CD4-positive, alpha-beta T cell treated with Interleukin-12 subunit alpha and Interleukin-12 subunit beta, for 1 hour (primary cell): Measurements from ENCODE around the gene ARID3C.

ENCODE experiments used
- DNase-seq: peaks from one replicate; pipeline ENCODE4 v3.0.0-alpha.2; 2020

Gene ARID3C

DNA sequence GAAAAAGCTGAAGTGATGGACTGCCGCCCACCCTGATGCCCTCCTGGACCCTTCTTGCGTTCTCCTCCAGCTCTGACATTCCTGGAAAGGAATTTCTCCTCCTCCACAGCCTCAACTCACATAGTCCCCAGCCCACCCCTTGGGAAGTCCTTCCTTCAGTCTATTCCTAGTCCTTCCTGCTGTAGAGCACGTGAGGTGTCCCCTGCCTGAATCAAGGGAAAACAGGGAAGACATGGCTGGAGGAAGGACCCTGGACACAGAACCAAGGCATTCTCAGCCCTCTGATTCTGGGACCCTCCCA is 3.7 kb downstream of the ARID3C start:
- DNase-seq, result no peak

DNA sequence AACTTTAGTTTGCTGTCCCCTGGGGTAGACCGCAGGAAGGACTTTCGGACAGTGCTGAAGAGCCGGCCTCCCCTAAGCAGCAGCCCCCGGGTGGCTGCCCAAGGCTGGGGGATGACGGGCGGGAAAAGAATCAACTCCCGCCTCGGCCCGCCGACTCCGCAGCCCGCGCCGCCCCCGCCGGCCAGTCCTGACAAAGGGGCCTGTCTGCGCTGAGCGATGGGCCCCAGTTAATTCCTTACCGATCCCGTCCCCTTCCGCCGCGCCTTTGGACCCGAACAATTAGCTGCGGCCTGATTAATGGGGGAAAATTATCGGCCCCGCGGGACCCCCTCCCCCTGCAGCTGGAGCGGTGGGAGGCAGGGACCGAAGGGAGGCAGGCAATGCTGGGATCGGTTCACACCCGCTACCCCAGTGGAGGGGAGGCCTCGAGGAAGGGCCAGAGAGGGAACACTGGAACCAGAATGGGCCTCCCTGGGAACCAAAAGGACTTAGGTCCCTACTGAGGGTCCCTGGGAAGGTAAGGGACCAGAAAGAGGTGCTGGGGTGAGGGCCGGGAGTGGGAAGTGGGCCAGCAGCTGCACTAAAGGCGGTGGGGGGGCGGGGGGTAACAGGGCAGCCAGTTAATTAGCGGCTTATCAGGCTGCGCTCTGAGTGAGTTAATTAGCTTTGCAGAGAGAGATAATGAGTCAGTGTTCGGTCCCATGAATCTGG is 4.2 kb downstream of the ARID3C start:
- no peak for DNase-seq

GRCh38 chr9:34623374-34624235 is 5.3 kb downstream of the ARID3C start:
- DNase-seq, result peak; percentile 13

GRCh38 chr9:34620061-34620994 is 8.5 kb downstream of the ARID3C start, which contains the start of gene DCTN3:
DCTN3 (minus strand) TSS chr9:34620495; CDS start chr9:34620464, 31 bp downstream.
- DNase-seq, result peak; percentile 95

DNA sequence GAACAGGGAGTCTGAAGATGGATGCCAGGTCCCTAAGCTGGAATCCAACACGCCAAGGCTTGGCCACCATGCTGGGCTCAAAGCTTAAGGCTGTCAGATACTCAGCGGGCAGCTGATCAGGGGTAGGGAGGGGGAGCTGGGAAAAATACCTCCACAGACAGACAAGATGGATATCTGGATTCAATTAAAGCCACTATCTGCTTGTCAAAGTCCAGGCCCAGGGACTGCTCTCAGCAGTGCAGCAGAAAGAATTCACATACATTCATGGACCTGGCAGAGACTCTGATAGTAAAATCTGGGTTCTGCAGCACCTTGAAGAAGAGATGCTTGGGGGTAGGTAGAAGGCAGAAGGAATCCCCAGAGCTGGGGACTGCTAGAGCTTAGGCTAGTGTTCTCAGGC is 13.7 kb downstream of the ARID3C start:
- no peak for DNase-seq

DNA sequence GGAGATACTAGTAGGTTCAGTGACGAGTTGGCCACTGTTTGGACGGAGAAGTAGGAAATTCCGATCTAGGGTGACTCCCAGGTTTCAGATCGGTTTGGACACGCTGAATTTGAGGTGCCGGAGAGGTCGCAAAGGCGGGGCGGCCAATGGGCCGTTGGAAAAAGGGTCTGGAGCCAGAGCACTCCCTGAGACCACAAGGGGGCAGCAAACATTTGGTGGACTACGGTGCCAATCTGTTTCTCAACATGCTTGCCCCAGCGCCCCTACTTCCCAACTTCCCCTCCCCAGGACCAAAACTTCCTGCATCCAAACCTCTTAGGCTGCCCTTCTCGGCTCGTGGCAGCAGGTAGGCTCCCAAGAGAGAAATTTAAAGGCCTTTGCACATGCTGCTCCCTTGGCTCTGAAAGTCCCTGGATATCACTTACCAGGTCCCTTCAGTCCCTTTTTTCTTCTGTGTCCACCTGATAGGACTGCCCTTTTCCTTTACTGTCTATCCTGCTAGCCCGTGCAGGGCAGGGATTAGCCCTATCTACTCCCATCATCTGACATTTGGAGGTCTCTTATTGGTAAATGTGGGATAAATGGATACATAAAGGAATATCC is 16.0 kb downstream of the ARID3C start:
- DNase-seq, result peak; percentile 79

GRCh38 chr9:34611811-34612787 is 16.8 kb downstream of the ARID3C start, which contains the start of gene RPP25L:
RPP25L (minus strand) TSS chr9:34612097; CDS start chr9:34611296, 801 bp downstream.
- DNase-seq, result peak; percentile 87

DNA sequence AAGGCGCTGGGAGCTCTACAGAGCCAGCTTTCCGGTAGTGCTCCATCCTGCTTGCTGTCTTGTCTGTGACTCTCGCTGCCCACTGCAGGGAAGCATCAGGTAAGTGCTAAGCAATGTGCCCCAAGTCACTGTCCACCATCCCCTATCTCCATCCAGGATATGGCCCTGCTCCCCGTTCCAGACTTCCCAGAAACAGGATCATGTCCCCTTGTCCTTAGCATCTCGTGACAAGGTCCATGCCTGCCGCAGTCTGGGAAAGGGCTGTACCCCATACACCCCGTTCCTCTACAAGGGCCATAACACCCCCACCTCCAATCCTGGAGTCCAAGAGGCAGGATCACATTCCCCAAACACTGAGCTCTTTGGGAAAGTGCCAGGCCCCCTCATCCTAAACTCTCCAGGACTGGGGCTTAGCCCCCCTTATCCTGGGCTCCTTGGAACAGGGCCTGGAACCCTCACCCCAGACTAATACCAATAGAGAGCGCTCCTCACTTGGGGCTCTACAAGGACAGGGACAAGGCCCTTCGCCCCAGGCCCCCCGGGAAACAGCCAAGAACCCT is 17.5 kb downstream of the ARID3C start:
- no peak for DNase-seq

- no peak for DNase-seq
These were observed 18.2 kb downstream of the ARID3C start for GRCh38 chr9:34610434-34611206.

DNA sequence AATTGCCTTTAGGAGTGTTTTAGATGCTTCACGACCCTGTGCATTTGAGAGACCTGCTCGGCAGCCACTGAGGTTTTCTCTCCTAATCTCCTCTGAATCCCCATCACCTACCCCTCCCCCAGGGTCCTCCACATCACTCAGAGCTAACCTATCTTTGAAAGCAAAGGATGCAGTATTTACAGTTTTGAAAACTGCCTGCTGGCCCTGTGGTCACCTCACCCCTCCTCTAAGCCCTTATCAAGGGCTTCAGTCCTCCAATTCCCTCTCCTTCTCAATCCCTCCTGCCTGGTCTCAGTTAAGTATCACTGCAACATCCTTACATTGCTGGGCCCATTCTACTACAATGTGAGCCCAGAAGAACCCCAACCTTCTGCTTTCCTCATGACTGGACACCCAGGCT is 21.5 kb downstream of the ARID3C start:
- no peak for DNase-seq

GRCh38 chr9:34606905-34607304 is 22.0 kb downstream of the ARID3C start:
- DNase-seq, result no peak

DNA sequence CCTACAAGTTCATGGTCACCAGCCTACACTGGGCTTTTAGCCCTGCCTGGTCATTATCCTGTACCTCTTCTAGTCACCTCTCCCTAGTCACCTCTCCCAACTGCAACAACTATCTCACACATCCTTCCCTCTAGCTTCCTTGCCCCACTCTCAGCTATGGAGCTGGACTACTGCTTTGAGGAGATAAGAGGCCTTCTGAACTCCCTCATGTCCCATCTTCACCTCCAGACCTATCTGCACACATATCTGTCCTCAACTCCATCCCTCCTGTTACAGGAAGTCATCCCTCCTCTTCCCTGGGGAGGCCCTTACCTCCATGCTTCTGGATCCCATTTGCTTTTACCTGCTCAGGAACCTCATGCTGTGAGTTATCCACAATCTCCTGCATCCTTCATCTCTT is 22.7 kb downstream of the ARID3C start:
- no peak for DNase-seq

- peak; percentile 83 for DNase-seq
These were observed 25.1 kb downstream of the ARID3C start for GRCh38 chr9:34603610-34604231.

DNA sequence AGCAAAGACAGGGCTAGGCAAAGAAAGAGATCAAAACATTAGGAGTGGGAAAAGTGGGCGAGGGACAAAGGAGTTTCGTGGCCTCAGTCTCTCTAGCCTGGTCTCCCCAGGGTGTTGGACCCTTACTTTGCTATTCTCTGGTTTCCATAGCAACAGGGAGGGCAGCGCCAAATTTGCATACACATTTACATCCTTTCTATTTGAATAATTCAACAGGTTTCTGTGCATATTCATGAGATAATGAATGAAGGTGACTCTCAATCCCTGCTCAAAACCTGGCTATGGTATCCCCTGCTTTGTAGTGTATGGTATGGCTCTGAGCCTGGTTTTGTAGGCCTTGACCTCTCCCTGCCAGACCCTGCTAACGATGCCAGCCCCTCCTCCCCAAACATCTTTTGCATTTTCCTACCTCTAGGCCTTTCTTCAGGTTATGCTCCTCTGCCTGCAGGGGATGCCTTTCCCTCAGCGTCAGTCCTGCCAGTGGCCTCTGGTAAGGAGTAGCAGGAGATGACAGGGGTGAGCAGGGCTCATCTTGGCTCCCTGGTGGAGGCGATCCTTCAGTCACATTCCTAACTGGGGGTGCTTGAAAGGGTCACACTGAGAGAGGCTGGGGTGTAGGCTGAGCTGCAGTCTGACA is 26.8 kb downstream of the ARID3C start:
- no peak for DNase-seq

- no peak for DNase-seq
These were observed 28.0 kb downstream of the ARID3C start for GRCh38 chr9:34600908-34601307.

- DNase-seq, result no peak
These were observed 29.3 kb downstream of the ARID3C start for GRCh38 chr9:34599546-34599945.

DNA sequence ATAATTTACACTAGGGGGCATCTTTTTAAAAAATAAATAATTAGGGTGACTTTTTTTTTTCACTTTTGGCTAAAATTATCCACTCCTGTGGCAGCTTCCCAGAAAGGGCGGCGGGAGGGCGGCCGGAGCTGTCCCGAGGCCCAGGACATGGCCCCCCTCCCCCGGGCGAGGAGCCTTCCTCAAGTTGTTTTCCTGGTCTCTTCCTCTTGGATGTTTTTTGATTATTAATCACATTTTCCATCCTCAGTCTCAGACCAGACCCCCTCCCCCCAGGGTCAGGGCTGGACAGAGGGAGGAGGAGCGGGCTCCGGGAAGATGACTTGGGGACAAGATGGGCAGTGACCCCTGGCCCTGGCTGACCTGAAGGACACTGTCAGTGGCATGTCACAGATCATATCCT is 34.7 kb downstream of the ARID3C start:
- no peak for DNase-seq

DNA sequence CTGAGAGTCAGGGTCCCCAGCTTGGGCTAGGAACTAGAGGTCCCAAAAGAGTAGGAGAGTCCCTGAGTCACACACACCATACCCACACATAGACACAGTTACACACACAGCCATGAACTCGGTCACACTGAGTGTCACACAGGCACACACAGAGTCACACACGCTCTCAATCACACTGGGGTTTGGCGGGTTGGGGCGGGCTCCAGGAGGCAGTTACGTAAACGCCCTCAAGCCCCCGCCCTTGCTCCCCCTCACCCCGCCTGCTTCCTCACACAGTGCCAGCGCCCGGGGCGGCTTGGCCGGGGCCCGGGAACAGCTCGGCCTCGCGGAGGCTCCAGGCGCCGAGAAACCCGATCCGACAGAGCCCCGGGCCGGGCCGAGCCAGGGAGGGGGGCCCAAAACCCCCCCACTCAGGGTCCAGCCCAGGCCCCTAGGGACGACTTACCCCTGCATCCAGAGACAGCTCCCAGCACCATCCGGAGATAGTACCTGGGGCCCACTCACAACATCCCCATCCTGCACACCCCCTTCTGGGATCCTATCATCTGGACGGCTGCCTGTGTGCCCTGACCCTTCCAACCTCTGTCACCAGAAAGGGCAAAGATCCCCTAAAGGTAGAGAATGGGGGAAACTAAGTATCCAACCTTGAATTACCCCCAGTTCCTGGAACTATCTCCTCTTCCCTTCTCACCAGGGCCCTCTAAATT is 35.8 kb downstream of the ARID3C start:
- no peak for DNase-seq
